Measurements from ENCODE around the gene KRT5.

- TF ChIP-seq CTCF (IDR thresholded peaks at IDR 0.05 in 4 of 5, conservative IDR thresholded peaks at IDR 0.05 in 1 of 5) (no peak), POLR2A (IDR thresholded peaks at IDR 0.05) (no peak)
Measured at GRCh38 chr12:52530366-52530765, 10.2 kb upstream of the KRT5 start.
